Lower lobe of right lung (tissue), 2 donors: ENCODE data around the gene POP7. TPM values are rescaled to one million over a fixed set of nuclear protein-coding genes. Genes with fewer than 3 reads are reported as not detected.
A peak's percentile ranks its signal among the peaks of the same experiment; 100 is the strongest.

Source experiments
- ATAC-seq, 2 donors: fragments of 200-7000 bp; cut with Tn5 transposase; one replicate each; pipeline ENCODE4 v1.9.1; 2020 to 2022; ENCODE audit warnings: mild to moderate bottlenecking in 2 of 2, moderate library complexity in 2 of 2
- DNase-seq: peaks from one replicate; pipeline ENCODE4 v3.0.0-alpha.2; 2020
- H3K27ac ChIP-seq: fragments of 200-600 bp; one replicate; pipeline ENCODE4 v1.8.0; 2022
- H3K27me3 ChIP-seq: fragments of 200-600 bp; one replicate; pipeline ENCODE4 v1.8.0; 2022; ENCODE audit warnings: low read depth
- H3K36me3 ChIP-seq: fragments of 200-600 bp; one replicate; pipeline ENCODE4 v1.8.0; 2022; ENCODE audit warnings: mild to moderate bottlenecking
- H3K4me1 ChIP-seq: fragments of 200-600 bp; one replicate; pipeline ENCODE4 v1.8.0; 2022
- H3K4me3 ChIP-seq: fragments of 200-600 bp; one replicate; pipeline ENCODE4 v1.8.0; 2022; ENCODE audit warnings: mild to moderate bottlenecking
- H3K9me3 ChIP-seq: fragments of 200-600 bp; one replicate; pipeline ENCODE4 v1.8.0; 2022
- CTCF ChIP-seq: fragments of 200-600 bp; IDR thresholded peaks from one replicate; pipeline ENCODE4 v1.8.0; 2022; ENCODE audit warnings: antibody characterized with exemption, mild to moderate bottlenecking
- intact Hi-C: fragments of 100-400 bp; cut with DNase I; formaldehyde crosslinking; loops from one replicate; pipeline ENCODE4 v1.11.0; 2022
- total RNA-seq: library from RNA; stranded (reverse); fragmentation: NEBNext Ultra II Directional; extraction: Animal tissue kit (Norgen Biotek cat#: 25700); gene quantifications from one replicate; pipeline ENCODE4 v1.2.1, GENCODE V29; 2021
- donor health status: DM: no; HTN: yes; CAD: no; lungs with severe emphysema.

POP7 gene
- total RNA-seq, 1 donor from 2014 or later: 21.5 TPM

GRCh38 chr7:100730136-100730800 is 24.3 kb downstream of the POP7 start:
- Histone ChIP-seq H3K9me3 (no peaks in the 10 kb centered on the region), H3K4me1 (peaks cover 2% of the 10 kb centered on the region), H3K27ac (no peak overlapping the region), H3K27me3 (peaks cover 7% of the 10 kb centered on the region), H3K4me3 (no peak overlapping the region), H3K36me3 (no peaks in the 10 kb centered on the region)
- intact Hi-C loops: no loop called here
- no peak for ATAC-seq
- DNase-seq: no peak
- no peak for TF ChIP-seq CTCF

GRCh38 chr7:100731937-100732636 is 26.2 kb downstream of the POP7 start:
- intact Hi-C loops: no loop called here
- no peaks in the 10 kb centered on the region for H3K9me3 ChIP-seq
- H3K36me3 ChIP-seq: no peaks in the 10 kb centered on the region
- TF ChIP-seq CTCF: no peak
- DNase-seq (no peak), ATAC-seq (no peak)
- no peak overlapping the region for H3K27ac ChIP-seq
- H3K27me3 ChIP-seq: peaks cover 7% of the 10 kb centered on the region
- H3K4me3 ChIP-seq: no peak overlapping the region
- no peaks in the 10 kb centered on the region for H3K4me1 ChIP-seq

- H3K27ac ChIP-seq: no peak overlapping the region
- no peak overlapping the region for H3K4me3 ChIP-seq
- no peak for TF ChIP-seq CTCF
- H3K27me3 ChIP-seq: peaks cover under 1% of the 10 kb centered on the region
- no peaks in the 10 kb centered on the region for H3K4me1 ChIP-seq
- H3K9me3 ChIP-seq: no peaks in the 10 kb centered on the region
- no peak for DNase-seq
- intact Hi-C loops: no loop called here
- H3K36me3 ChIP-seq: no peaks in the 10 kb centered on the region
- ATAC-seq: no peak
These were observed 29.8 kb downstream of the POP7 start for GRCh38 chr7:100735730-100736129.

GRCh38 chr7:100736671-100737070 is 30.8 kb downstream of the POP7 start:
- intact Hi-C loops: no loop called here
- DNase-seq: no peak
- Histone ChIP-seq H3K27me3 (no peaks in the 10 kb centered on the region), H3K27ac (no peak overlapping the region), H3K9me3 (no peaks in the 10 kb centered on the region), H3K4me1 (no peaks in the 10 kb centered on the region), H3K36me3 (no peaks in the 10 kb centered on the region), H3K4me3 (no peak overlapping the region)
- TF ChIP-seq CTCF: no peak
- ATAC-seq: peak in 1 of 2 donors; percentile 17

GRCh38 chr7:100739934-100740333 is 34.0 kb downstream of the POP7 start:
- Histone ChIP-seq H3K9me3 (no peaks in the 10 kb centered on the region), H3K27ac (no peak overlapping the region), H3K4me3 (no peak overlapping the region), H3K4me1 (no peaks in the 10 kb centered on the region), H3K27me3 (no peaks in the 10 kb centered on the region), H3K36me3 (no peaks in the 10 kb centered on the region)
- no peak for DNase-seq
- no peak for ATAC-seq
- intact Hi-C loops: no loop called here
- TF ChIP-seq CTCF: no peak
